Globus pallidus (tissue), 1 donor: Measurements from ENCODE around the gene ANXA9.

Source experiments
- DNase-seq: peaks from one replicate; pipeline ENCODE4 v3.0.0-alpha.2; 2015; ENCODE audit warnings: low spot score

Gene ANXA9

GRCh38 chr1:150974580-150975478 lies 7.3 kb upstream of the ANXA9 start, which contains the start of gene CERS2:
CERS2 (minus strand) TSS chr1:150974835; CDS start chr1:150969090, 5,745 bp downstream.
- peak; percentile 76 for DNase-seq

GRCh38 chr1:150976401-150976821 lies 5.7 kb upstream of the ANXA9 start:
- DNase-seq, result no peak

GRCh38 chr1:150976879-150977694 lies 5.0 kb upstream of the ANXA9 start:
- DNase-seq, result peak; percentile 89

GRCh38 chr1:150979092-150980056 lies 2.7 kb upstream of the ANXA9 start:
- peak; percentile 87 for DNase-seq

GRCh38 chr1:150981177-150981804 lies 801 bp upstream of the ANXA9 start:
- no peak for DNase-seq

- no peak for DNase-seq
Observed at GRCh38 chr1:150985179-150985825, 3.2 kb downstream of the ANXA9 start.

- DNase-seq, result no peak
Observed at GRCh38 chr1:150987924-150988323, 5.8 kb downstream of the ANXA9 start.

- DNase-seq, result no peak
Observed at GRCh38 chr1:150992626-150993025, 10.5 kb downstream of the ANXA9 start.

- DNase-seq, result no peak
Observed at GRCh38 chr1:150994248-150994647, 12.2 kb downstream of the ANXA9 start.

- no peak for DNase-seq
Observed at GRCh38 chr1:150995460-150995859, 13.4 kb downstream of the ANXA9 start.

- DNase-seq, result peak; percentile 49
Observed at GRCh38 chr1:150995896-150996295, 13.8 kb downstream of the ANXA9 start.

GRCh38 chr1:150997126-150997872 lies 15.2 kb downstream of the ANXA9 start:
- no peak for DNase-seq

- no peak for DNase-seq
Observed at GRCh38 chr1:150997949-150998348, 15.9 kb downstream of the ANXA9 start.

GRCh38 chr1:150999051-150999674 lies 17.1 kb downstream of the ANXA9 start:
- peak; percentile 82 for DNase-seq

- DNase-seq, result no peak
Observed at GRCh38 chr1:150999926-151000325, 17.8 kb downstream of the ANXA9 start.

- no peak for DNase-seq
Observed at GRCh38 chr1:151000408-151000807, 18.3 kb downstream of the ANXA9 start.

GRCh38 chr1:151001602-151002001 lies 19.5 kb downstream of the ANXA9 start:
- no peak for DNase-seq

GRCh38 chr1:151002051-151002450 lies 20.0 kb downstream of the ANXA9 start:
- no peak for DNase-seq

GRCh38 chr1:151002611-151003010 lies 20.5 kb downstream of the ANXA9 start:
- no peak for DNase-seq
